ENCODE results near the gene SYNPR. TPM values are rescaled to one million over a fixed set of nuclear protein-coding genes. Genes with fewer than 3 reads are reported as not detected.

SYNPR gene
- total RNA-seq, 2 experiments from 2014 or later, result not detected

- CTCF ChIA-PET (ENCODE audit: unreplicated experiment), result no interaction called here
- POLR2A ChIA-PET, result no interaction called here
- H3K4me3 ChIP-seq (ENCODE audit: low read depth, low read length, poor library complexity, severe bottlenecking), result no peak overlapping the region
- no TSS peak for BruUV-seq (replicated peaks)
- H3K4me2 ChIP-seq (ENCODE audit: low read length), result no peak overlapping the region
- H4K20me1 ChIP-seq (ENCODE audit: insufficient read depth, low read length), result no peaks in the 10 kb centered on the region
- H3K9me2 ChIP-seq (ENCODE audit: insufficient read depth, low read length), result no peaks in the 10 kb centered on the region
- intact Hi-C loops (cut with micrococcal nuclease; ENCODE audit: unreplicated experiment), result no loop called here
- no peak overlapping the region for H2AFZ ChIP-seq (ENCODE audit: low read length)
- TF ChIP-seq EZH2phosphoT487 (IDR thresholded peaks at IDR 0.05; ENCODE audit: borderline replicate concordance, low read depth, low read length), result no peak
- TF ChIP-seq, protein P1, sequence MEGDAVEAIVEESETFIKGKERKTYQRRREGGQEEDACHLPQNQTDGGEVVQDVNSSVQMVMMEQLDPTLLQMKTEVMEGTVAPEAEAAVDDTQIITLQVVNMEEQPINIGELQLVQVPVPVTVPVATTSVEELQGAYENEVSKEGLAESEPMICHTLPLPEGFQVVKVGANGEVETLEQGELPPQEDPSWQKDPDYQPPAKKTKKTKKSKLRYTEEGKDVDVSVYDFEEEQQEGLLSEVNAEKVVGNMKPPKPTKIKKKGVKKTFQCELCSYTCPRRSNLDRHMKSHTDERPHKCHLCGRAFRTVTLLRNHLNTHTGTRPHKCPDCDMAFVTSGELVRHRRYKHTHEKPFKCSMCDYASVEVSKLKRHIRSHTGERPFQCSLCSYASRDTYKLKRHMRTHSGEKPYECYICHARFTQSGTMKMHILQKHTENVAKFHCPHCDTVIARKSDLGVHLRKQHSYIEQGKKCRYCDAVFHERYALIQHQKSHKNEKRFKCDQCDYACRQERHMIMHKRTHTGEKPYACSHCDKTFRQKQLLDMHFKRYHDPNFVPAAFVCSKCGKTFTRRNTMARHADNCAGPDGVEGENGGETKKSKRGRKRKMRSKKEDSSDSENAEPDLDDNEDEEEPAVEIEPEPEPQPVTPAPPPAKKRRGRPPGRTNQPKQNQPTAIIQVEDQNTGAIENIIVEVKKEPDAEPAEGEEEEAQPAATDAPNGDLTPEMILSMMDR (conservative IDR thresholded peaks at IDR 0.05; ENCODE audit: low read length), result no peak
- no peak for DNase-seq (ENCODE audit: low spot score)
- H3K79me2 ChIP-seq (ENCODE audit: insufficient read depth, low read depth, low read length), result no peaks in the 10 kb centered on the region
- no peaks in the 10 kb centered on the region for H3K36me3 ChIP-seq (ENCODE audit: insufficient read depth, low read length)
- H3K9me3 ChIP-seq (ENCODE audit: low read length), result no peaks in the 10 kb centered on the region
- no peak overlapping the region for H3K27ac ChIP-seq (ENCODE audit: low read depth, low read length, poor library complexity, severe bottlenecking)
- H3K4me1 ChIP-seq (ENCODE audit: insufficient read depth, low read length, poor library complexity, severe bottlenecking), result no peaks in the 10 kb centered on the region
Observed at GRCh38 chr3:63513791-63514190, 235.7 kb downstream of the SYNPR start.

DNA sequence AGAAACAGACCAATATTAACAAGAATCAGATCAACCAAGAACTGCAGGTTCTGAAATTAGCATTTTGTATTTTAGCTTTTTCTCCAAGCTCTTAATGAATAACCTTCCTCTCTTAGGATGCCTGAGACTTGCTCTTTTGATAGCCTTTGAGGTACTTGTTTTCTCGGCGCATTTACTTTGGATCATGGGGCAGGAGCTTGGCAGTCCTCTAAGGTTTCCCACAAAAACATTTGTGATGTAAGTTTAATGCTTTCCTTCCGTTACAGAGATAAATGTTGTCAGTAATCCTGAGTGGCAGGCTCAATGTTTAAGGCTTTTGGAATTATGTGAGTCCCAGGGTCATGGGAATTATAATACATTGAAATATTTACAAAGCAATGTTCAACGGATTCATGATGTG lies 236.6 kb downstream of the SYNPR start:
- Histone ChIP-seq H4K20me1 (ENCODE audit: insufficient read depth, low read length) (no peaks in the 10 kb centered on the region), H3K36me3 (ENCODE audit: insufficient read depth, low read length) (no peaks in the 10 kb centered on the region), H2AFZ (ENCODE audit: low read length) (no peak overlapping the region), H3K79me2 (ENCODE audit: insufficient read depth, low read depth, low read length) (no peaks in the 10 kb centered on the region), H3K4me3 (ENCODE audit: low read depth, low read length, poor library complexity, severe bottlenecking) (no peak overlapping the region), H3K9me2 (ENCODE audit: insufficient read depth, low read length) (no peaks in the 10 kb centered on the region), H3K27ac (ENCODE audit: low read depth, low read length, poor library complexity, severe bottlenecking) (no peak overlapping the region), H3K4me1 (ENCODE audit: insufficient read depth, low read length, poor library complexity, severe bottlenecking) (no peaks in the 10 kb centered on the region), H3K9me3 (ENCODE audit: low read length) (no peaks in the 10 kb centered on the region), H3K4me2 (ENCODE audit: low read length) (no peak overlapping the region)
- CTCF ChIA-PET (ENCODE audit: unreplicated experiment), result no interaction called here
- no TSS peak for BruUV-seq (replicated peaks)
- TF ChIP-seq, protein P1 (conservative IDR thresholded peaks at IDR 0.05; ENCODE audit: low read length), result no peak
- TF ChIP-seq EZH2phosphoT487 (IDR thresholded peaks at IDR 0.05; ENCODE audit: borderline replicate concordance, low read depth, low read length), result no peak
- POLR2A ChIA-PET, result no interaction called here
- intact Hi-C loops (cut with micrococcal nuclease; ENCODE audit: unreplicated experiment), result no loop called here
- DNase-seq (ENCODE audit: low spot score), result no peak

DNA sequence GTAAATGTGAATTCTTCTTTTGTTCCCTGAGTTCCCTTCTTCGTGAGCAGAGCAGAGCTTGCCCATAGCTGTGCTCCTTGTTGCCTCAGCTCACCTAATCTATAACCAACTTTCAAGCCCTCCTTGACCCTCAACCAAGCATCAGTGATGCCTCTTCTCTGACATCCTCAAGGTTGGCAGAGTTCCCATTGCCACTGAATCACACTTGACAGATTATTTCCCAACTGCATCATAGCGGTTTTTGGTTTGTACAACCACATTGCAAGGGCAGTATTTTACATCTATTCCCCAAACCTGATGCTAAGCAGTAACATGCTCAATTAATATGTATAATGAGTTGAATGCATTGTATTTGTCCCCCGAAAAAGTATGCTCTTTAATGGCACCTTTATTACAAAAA lies 241.3 kb downstream of the SYNPR start:
- Histone ChIP-seq H3K79me2 (ENCODE audit: insufficient read depth, low read depth, low read length) (no peaks in the 10 kb centered on the region), H3K9me2 (ENCODE audit: insufficient read depth, low read length) (no peaks in the 10 kb centered on the region), H3K4me2 (ENCODE audit: low read length) (no peak overlapping the region), H2AFZ (ENCODE audit: low read length) (no peak overlapping the region), H3K9me3 (ENCODE audit: low read length) (no peaks in the 10 kb centered on the region), H3K4me1 (ENCODE audit: insufficient read depth, low read length, poor library complexity, severe bottlenecking) (no peaks in the 10 kb centered on the region), H4K20me1 (ENCODE audit: insufficient read depth, low read length) (no peaks in the 10 kb centered on the region), H3K36me3 (ENCODE audit: insufficient read depth, low read length) (no peaks in the 10 kb centered on the region), H3K27ac (ENCODE audit: low read depth, low read length, poor library complexity, severe bottlenecking) (no peak overlapping the region), H3K4me3 (ENCODE audit: low read depth, low read length, poor library complexity, severe bottlenecking) (no peak overlapping the region)
- ChIA-PET POLR2A (no interaction called here), CTCF (ENCODE audit: unreplicated experiment) (no interaction called here)
- no peak for DNase-seq (ENCODE audit: low spot score)
- intact Hi-C loops (cut with micrococcal nuclease; ENCODE audit: unreplicated experiment), result no loop called here
- BruUV-seq (replicated peaks), result no TSS peak
- TF ChIP-seq EZH2phosphoT487 (IDR thresholded peaks at IDR 0.05; ENCODE audit: borderline replicate concordance, low read depth, low read length), result no peak
- TF ChIP-seq, protein P1 (conservative IDR thresholded peaks at IDR 0.05; ENCODE audit: low read length), result no peak

All from OCI-LY7 (cell line).